Mucosa of stomach (tissue), 1 donor: ENCODE measurements around the gene FNBP1.

ENCODE experiments used
- H3K27me3 ChIP-seq: one replicate; pipeline ENCODE4 v1.7.0; 2013; ENCODE audit warnings: mild to moderate bottlenecking, low read length; ENCODE audit not compliant: control insufficient read depth, insufficient read depth
- H3K36me3 ChIP-seq: one replicate; pipeline ENCODE4 v1.7.0; 2013; ENCODE audit warnings: low read length; ENCODE audit not compliant: control insufficient read depth, insufficient read depth
- H3K4me1 ChIP-seq: one replicate; pipeline ENCODE4 v1.7.0; 2013; ENCODE audit warnings: mild to moderate bottlenecking, low read length; ENCODE audit not compliant: control insufficient read depth, insufficient read depth
- H3K4me3 ChIP-seq: one replicate; pipeline ENCODE4 v1.7.0; 2013; ENCODE audit warnings: low read length
- H3K9ac ChIP-seq: one replicate; pipeline ENCODE4 v1.7.0; 2013; ENCODE audit warnings: mild to moderate bottlenecking, low read length, moderate library complexity
- H3K9me3 ChIP-seq: one replicate; pipeline ENCODE4 v1.7.0; 2013; ENCODE audit warnings: mild to moderate bottlenecking, low read length, moderate library complexity; ENCODE audit not compliant: control insufficient read depth
- donor health status: Pancreatic carcinoma.

Gene FNBP1

DNA sequence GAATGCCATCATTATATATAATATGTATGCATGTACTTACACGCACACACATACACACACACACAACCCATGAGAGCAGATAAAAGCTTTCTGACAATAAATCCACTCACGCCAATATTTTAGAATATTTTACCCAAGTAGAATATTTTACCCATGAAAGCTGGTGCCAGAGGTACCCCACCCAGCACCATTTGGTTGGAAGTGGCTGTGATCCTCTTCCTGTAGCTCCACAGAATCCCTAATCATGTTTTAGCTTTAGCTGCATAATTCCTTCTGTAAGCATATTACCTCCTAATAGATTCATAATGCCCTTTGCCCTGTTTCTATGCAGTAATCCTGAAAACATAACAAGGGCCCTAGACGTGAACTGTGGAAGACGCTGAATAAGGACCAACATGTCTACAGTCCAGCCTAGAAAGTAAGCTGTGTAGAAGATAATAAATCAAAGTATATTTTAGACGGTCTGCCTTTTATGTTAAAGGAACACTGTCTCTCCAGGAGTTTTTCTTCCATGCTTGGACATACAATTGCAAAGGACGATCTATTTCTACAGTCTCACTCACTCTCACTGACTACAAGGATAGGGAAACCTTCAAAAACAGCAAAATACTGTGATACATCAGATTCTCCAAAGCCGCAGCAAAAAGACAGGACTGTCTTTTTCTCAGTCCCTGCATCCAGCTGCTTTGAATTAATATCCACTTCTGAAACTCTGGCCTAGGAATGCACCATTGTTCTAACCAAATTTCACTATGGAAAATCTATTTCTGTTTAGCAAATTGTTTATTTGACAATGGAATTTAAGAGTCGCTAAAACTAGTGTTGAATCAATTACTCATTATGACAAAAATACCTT is 109.6 kb downstream of the FNBP1 start:
- H3K4me1 ChIP-seq: peaks cover 9% of the 10 kb centered on the region
- H3K9me3 ChIP-seq: no peaks in the 10 kb centered on the region
- H3K36me3 ChIP-seq: no peaks in the 10 kb centered on the region
- H3K27me3 ChIP-seq: no peaks in the 10 kb centered on the region
- no peak overlapping the region for H3K4me3 ChIP-seq
- no peak overlapping the region for H3K9ac ChIP-seq

GRCh38 chr9:129932303-129933151 is 110.5 kb downstream of the FNBP1 start:
- Histone ChIP-seq H3K9me3 (no peaks in the 10 kb centered on the region), H3K9ac (no peak overlapping the region), H3K27me3 (no peaks in the 10 kb centered on the region), H3K4me3 (no peak overlapping the region), H3K36me3 (no peaks in the 10 kb centered on the region), H3K4me1 (peaks cover 9% of the 10 kb centered on the region)

DNA sequence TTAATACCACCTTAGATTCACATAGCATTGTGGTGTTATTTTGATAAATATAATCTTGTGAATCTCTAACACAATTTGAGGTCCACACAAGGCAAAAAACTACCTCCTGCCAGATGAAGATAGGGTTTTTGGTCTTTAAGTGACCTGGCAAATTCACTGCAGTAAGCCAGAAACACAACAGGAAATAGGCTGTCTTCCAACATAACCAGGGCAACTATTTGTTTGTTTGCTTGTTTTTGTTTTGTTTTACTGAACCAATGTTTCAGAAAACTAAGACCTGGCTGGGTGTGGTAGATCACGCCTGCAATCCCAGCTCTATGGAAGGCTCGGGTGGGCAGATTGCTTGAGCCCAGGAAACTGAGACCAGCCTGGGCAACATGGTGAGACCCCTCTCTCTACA is 112.2 kb downstream of the FNBP1 start:
- no peaks in the 10 kb centered on the region for H3K36me3 ChIP-seq

DNA sequence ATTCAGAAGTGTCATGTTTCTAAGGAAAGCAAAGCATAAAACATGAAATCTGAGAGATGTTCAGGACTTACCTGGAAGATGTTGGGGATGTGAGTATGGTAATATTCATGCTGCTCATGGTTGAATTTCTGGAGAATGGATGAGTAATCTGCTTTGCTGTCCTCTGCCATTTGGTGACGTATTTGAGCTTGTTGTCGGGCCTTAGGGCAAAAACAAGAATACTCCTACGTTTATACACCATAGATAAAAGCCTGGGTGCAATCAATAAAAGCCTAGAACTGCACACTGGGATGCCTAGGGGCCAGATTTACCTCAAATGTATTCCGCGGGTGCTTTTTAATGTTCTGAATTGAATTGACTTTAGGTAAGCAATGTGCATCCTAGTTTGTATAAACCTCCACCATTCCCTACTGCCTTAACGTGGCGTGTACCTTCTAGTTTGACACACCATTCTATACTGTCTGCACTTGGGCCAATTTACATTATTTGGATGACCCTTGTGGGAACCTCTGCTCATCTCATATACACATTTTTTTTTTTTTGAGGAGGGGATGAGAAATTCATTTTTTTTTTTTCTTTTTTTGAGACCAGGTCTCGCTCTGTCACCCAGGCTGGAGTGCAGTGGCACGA is 113.4 kb downstream of the FNBP1 start:
- peaks cover 9% of the 10 kb centered on the region for H3K4me1 ChIP-seq
- H3K4me3 ChIP-seq: no peak overlapping the region
- no peaks in the 10 kb centered on the region for H3K27me3 ChIP-seq
- H3K36me3 ChIP-seq: no peaks in the 10 kb centered on the region
- H3K9ac ChIP-seq: no peak overlapping the region
- no peaks in the 10 kb centered on the region for H3K9me3 ChIP-seq

More for the DNA sequence above, 112.2 kb downstream of the FNBP1 start:
- Histone ChIP-seq H3K9me3 (no peaks in the 10 kb centered on the region), H3K27me3 (no peaks in the 10 kb centered on the region), H3K4me1 (peaks cover 9% of the 10 kb centered on the region), H3K4me3 (no peak overlapping the region), H3K9ac (no peak overlapping the region)

- no peaks in the 10 kb centered on the region for H3K4me1 ChIP-seq
- no peak overlapping the region for H3K4me3 ChIP-seq
- H3K27me3 ChIP-seq: no peaks in the 10 kb centered on the region
- no peak overlapping the region for H3K9ac ChIP-seq
- no peaks in the 10 kb centered on the region for H3K9me3 ChIP-seq
- H3K36me3 ChIP-seq: no peaks in the 10 kb centered on the region
Observed at GRCh38 chr9:129923589-129923988, 119.4 kb downstream of the FNBP1 start.

DNA sequence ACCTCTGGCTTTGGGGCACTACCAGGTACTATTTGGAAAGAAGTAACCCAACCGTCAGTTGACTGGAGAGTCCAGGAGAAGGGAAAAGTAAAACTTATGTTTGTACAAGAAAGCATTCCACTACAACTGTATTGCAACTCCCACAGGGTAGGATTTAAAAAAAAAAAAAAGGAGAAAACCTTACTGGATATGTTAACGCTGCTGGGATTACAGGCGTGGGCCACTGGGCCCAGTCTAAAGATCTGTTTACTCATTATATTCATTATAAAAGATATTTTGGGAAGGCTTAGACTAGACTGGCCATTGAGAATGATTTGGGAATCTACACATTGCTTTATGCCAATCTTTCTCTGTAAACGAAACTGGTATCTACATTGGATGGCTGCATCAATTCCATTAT is 121.1 kb downstream of the FNBP1 start:
- H3K36me3 ChIP-seq: no peaks in the 10 kb centered on the region

GRCh38 chr9:129919841-129920240 is 123.1 kb downstream of the FNBP1 start:
- H3K27me3 ChIP-seq: no peaks in the 10 kb centered on the region
- H3K4me1 ChIP-seq: no peaks in the 10 kb centered on the region
- no peaks in the 10 kb centered on the region for H3K36me3 ChIP-seq

More for the DNA sequence above, 121.1 kb downstream of the FNBP1 start:
- H3K9me3 ChIP-seq: no peaks in the 10 kb centered on the region
- H3K4me3 ChIP-seq: no peak overlapping the region
- no peaks in the 10 kb centered on the region for H3K27me3 ChIP-seq
- no peak overlapping the region for H3K9ac ChIP-seq
- no peaks in the 10 kb centered on the region for H3K4me1 ChIP-seq

DNA sequence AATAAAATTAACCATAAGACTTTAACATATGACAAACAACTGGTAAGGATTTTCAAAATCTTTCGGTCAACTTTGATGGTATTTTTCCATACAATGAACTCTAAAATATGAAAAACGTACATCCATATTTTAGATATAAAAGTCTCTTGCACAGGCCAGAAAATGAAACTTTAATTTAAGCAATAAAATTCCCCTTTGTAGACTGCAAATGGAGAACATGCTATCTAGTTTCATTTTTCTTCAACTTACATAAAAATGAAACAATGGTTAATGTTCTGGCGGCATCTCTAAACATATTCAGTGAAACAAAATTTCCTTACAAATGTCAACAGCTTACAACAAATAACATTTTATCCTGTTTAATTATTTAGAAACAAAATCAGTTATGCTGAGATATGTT is 123.7 kb downstream of the FNBP1 start:
- no peak overlapping the region for H3K9ac ChIP-seq
- H3K36me3 ChIP-seq: no peaks in the 10 kb centered on the region
- H3K9me3 ChIP-seq: no peaks in the 10 kb centered on the region
- H3K4me1 ChIP-seq: no peaks in the 10 kb centered on the region
- no peaks in the 10 kb centered on the region for H3K27me3 ChIP-seq
- no peak overlapping the region for H3K4me3 ChIP-seq

More at GRCh38 chr9:129919841-129920240, 123.1 kb downstream of the FNBP1 start:
- Histone ChIP-seq H3K9me3 (no peaks in the 10 kb centered on the region), H3K4me3 (no peak overlapping the region), H3K9ac (no peak overlapping the region)

DNA sequence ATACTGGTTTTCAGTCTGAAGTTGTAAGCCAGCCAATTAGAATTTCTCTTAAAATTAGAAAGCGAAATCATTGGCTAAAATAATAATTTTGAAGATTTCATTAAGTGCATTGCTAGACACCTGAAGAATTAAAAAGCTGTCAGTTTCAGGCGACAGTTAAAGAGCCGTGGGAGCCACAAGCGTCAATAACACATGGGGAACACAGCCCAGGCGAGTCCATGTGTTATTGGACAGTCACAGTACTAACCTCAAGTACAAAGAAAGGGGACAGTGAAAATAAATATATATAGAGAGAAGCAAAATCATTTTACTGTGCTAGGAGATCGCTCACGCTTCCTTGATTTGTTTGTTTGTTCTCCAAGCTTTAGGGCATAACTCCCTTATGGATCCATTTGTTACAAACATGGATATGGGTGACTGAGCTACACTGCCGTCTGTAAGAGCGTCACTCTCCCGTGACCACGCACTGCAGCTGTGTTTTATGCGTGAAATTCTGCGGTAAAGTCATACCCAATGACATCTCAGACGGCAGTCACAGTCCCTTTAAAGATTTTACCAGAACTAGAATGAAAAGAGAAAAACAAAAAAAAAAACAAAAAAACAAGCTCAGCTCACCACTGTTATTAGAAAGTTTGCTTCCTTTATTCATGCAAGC is 124.6 kb downstream of the FNBP1 start:
- no peaks in the 10 kb centered on the region for H3K27me3 ChIP-seq
- no peak overlapping the region for H3K9ac ChIP-seq
- no peak overlapping the region for H3K4me3 ChIP-seq
- H3K4me1 ChIP-seq: no peaks in the 10 kb centered on the region
- H3K9me3 ChIP-seq: no peaks in the 10 kb centered on the region
- no peaks in the 10 kb centered on the region for H3K36me3 ChIP-seq

- H3K36me3 ChIP-seq: no peaks in the 10 kb centered on the region
- no peaks in the 10 kb centered on the region for H3K27me3 ChIP-seq
- no peak overlapping the region for H3K9ac ChIP-seq
- H3K4me1 ChIP-seq: no peaks in the 10 kb centered on the region
- H3K4me3 ChIP-seq: no peak overlapping the region
- H3K9me3 ChIP-seq: no peaks in the 10 kb centered on the region
Observed at GRCh38 chr9:129916707-129917106, 126.3 kb downstream of the FNBP1 start.

DNA sequence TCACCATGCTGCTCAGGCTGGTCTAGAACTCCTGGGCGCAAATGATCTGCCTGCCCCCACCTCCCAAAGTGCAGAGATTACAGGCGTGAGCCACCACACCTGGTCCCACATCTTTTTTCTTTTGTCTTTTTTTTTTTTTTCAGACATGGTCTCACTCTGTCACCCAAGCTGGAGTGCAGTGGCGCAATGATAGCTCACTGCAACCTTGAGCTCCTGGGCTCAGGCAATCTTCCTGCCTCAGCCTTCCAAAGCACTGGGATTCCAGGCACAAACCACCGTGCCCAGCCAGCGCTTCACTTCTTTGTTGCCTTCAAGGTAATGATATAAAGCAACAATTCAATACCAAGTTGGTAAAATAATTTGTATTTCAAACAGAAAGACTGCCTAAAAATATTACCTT is 128.9 kb downstream of the FNBP1 start:
- H3K4me1 ChIP-seq: peaks cover 8% of the 10 kb centered on the region
- H3K27me3 ChIP-seq: no peaks in the 10 kb centered on the region
- H3K36me3 ChIP-seq: no peaks in the 10 kb centered on the region
- H3K4me3 ChIP-seq: no peak overlapping the region
- H3K9ac ChIP-seq: no peak overlapping the region
- no peaks in the 10 kb centered on the region for H3K9me3 ChIP-seq
